Ovary (tissue), 9 donors: Measurements from ENCODE around the gene NRXN3. TPM values are rescaled to one million over a fixed set of nuclear protein-coding genes. Genes with fewer than 3 reads are reported as not detected.

ENCODE experiments used
- DNase-seq, 5 donors: peaks; one replicate each; pipeline ENCODE4 v3.0.0-alpha.2; 2019 to 2020
- H3K27ac ChIP-seq, 2 donors: fragments of 200-600 bp; one replicate each; pipeline versions ENCODE4 v1.5.1 to v1.8.0; 2019 to 2022
- H3K27me3 ChIP-seq: fragments of 200-600 bp; one replicate; pipeline ENCODE4 v1.8.0; 2022
- H3K36me3 ChIP-seq: fragments of 200-600 bp; sonication (generic); one replicate; pipeline ENCODE4 v1.5.1; 2019
- H3K4me1 ChIP-seq: one replicate; pipeline ENCODE4 v1.8.1; 2013; ENCODE audit warnings: mild to moderate bottlenecking, moderate library complexity; ENCODE audit not compliant: insufficient read depth
- H3K4me3 ChIP-seq: fragments of 200-600 bp; sonication (generic); one replicate; pipeline ENCODE4 v1.5.1; 2017
- H3K9me3 ChIP-seq, 2 donors: fragments of 200-600 bp in 1 of 2; sonication (generic) in 1 of 2; one replicate each; pipeline versions ENCODE4 v1.5.1 to v1.8.1; 2013 to 2019; ENCODE audit warnings: mild to moderate bottlenecking in 1 of 2, moderate library complexity in 1 of 2
- EP300 ChIP-seq: sonication (generic); formaldehyde crosslinking; IDR thresholded peaks from one replicate; pipeline ENCODE4 v1.6.1; 2017; ENCODE audit warnings: antibody characterized with exemption
- POLR2A ChIP-seq: fragments of 450-650 bp; IDR thresholded peaks from one replicate; pipeline ENCODE4 v1.6.1; 2017; ENCODE audit warnings: antibody characterized with exemption, mild to moderate bottlenecking, moderate library complexity
- WGBS, 3 donors: extraction: QIAGEN DNeasy Blood & Tissue Kit in 1 of 3; methylation state at CpG; one replicate each; pipeline versions ENCODE4 v1.1.5 to v1.1.7; 2013 to 2017; 5-methylcytosine and 5-hydroxymethylcytosine counted together
- intact Hi-C, 4 donors: fragments of 100-400 bp; cut with DNase I; formaldehyde crosslinking; loops; one replicate each; pipeline versions ENCODE4 v1.11.0 to v1.15.1; 2022 to 2023
- polyA plus RNA-seq, 2 donors: library from polyadenylated mRNA; stranded (reverse); fragments of 200-250 nt in 1 of 2; fragments of 350-450 nt in 1 of 2; fragmentation: Illumina TruSeq in 1 of 2; extraction: RNeasy Lipid Tissue Mini Kit (QIAGEN cat#74804) in 1 of 2; gene quantifications; one replicate each; pipeline ENCODE4 v1.2.3, GENCODE V29; 2013 to 2014
- total RNA-seq, 7 donors: library from RNA; depleted of rRNA in 2 of 7; stranded (reverse); fragments of >200 nt in 2 of 7; fragmentation: NEBNext Ultra II Directional in 3 of 7; extraction: Animal tissue kit (Norgen Biotek cat#: 25700) in 3 of 7; gene quantifications; one replicate each; pipeline versions ENCODE4 v1.1.0 to v1.2.4, GENCODE V29; 2016 to 2023
- TF ChIP-seq, protein P1 (sequence below), 3 donors: fragments of 450-650 bp in 2 of 3; fragments of 200-600 bp in 1 of 3; IDR thresholded peaks; one replicate each; pipeline versions ENCODE4 v1.5.1 to v1.8.0; 2016 to 2022; ENCODE audit warnings: antibody characterized with exemption in 3 of 3, mild to moderate bottlenecking in 1 of 3
- donor health status: DM: no; HTN: no; CAD: no; lungs with moderate emphysema.
- donor health status: DM: no; HTN: no; CAD: no.
- donor health status: Bipolar disorder and iron deficiency.
- donor health status: DM: yes; HTN: yes; CAD: no.
- donor health status: DM: no; HTN: no; CAD: no.
- donor health status: DM: yes; HTN: yes; CAD: no.

NRXN3 gene
- total and polyA plus RNA-seq, 9 donors, result 0.28 to 6.2 (median 0.82) TPM

DNA sequence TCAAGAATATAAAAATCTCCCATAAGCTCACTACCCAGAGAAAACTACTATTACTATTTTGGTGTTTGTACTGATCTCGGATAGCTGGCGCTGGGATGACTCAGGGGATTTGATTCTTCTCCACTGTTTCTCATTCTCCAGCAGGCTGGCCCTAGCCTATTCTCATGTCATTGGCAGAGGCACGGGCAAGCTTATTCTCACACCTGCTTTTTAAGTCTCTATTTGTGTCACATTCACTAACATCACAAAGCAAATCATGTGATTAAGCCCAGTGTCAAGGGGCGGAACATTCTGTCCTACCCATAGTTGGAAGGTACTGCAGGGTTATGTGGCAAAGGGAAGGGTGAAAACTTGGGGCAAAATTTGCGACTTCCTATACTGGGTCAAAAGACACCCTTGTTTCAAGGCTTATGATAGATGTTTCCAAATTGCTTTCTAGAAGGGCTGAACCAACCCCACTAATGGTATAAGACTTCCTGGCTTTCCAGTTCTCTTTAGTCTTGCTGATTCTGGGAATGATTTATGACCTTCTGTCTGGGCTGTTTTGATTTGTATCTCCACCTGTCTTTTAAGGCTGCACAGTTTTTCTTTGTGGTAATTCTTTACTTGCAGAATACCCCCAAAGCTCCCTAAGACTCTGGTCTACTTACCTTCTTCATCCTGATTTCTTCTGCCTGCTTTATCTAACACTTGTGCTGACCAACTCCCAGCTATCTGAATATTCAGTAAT is 406.4 kb downstream of the NRXN3 start:
- TF ChIP-seq, protein P1, sequence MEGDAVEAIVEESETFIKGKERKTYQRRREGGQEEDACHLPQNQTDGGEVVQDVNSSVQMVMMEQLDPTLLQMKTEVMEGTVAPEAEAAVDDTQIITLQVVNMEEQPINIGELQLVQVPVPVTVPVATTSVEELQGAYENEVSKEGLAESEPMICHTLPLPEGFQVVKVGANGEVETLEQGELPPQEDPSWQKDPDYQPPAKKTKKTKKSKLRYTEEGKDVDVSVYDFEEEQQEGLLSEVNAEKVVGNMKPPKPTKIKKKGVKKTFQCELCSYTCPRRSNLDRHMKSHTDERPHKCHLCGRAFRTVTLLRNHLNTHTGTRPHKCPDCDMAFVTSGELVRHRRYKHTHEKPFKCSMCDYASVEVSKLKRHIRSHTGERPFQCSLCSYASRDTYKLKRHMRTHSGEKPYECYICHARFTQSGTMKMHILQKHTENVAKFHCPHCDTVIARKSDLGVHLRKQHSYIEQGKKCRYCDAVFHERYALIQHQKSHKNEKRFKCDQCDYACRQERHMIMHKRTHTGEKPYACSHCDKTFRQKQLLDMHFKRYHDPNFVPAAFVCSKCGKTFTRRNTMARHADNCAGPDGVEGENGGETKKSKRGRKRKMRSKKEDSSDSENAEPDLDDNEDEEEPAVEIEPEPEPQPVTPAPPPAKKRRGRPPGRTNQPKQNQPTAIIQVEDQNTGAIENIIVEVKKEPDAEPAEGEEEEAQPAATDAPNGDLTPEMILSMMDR (IDR thresholded peaks at IDR 0.05), result no peak
- no peak for TF ChIP-seq POLR2A
- no peak for TF ChIP-seq EP300
- intact Hi-C loops, result no loop called here
- Histone ChIP-seq H3K4me1 (no peaks in the 10 kb centered on the region), H3K9me3 (no peaks in the 10 kb centered on the region), H3K36me3 (no peaks in the 10 kb centered on the region), H3K4me3 (no peak overlapping the region), H3K27ac (no peak overlapping the region), H3K27me3 (no peaks in the 10 kb centered on the region)
- 67 to 82% (median 80%) methylated on average over 5 of the region's 5 CpGs for WGBS, 3 donors
- no peak for DNase-seq

DNA sequence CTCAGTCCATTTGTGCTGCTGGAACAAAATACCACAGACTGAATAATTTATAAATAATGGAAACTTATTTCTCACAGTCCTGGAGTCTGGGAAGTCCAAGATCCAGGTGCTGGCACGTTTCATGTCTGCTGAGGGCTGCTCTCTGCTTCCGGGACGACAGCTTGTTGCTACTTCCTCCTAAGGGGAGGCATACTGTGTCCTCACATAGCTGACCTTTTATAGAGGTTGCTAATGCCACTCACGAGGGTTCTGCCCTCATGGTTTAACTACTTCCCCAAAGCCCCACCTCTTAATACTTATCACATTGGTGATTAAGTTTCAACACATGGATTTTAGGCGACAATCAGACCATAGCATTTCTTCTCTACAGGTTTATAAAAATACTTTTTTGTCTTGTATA is 411.1 kb downstream of the NRXN3 start:
- TF ChIP-seq, protein P1 (IDR thresholded peaks at IDR 0.05), result no peak
- TF ChIP-seq EP300 (no peak), POLR2A (no peak)
- no peak for DNase-seq
- no peaks in the 10 kb centered on the region for H3K27me3 ChIP-seq
- no peaks in the 10 kb centered on the region for H3K4me1 ChIP-seq
- intact Hi-C loops, result no loop called here
- no peak overlapping the region for H3K4me3 ChIP-seq
- WGBS, 3 donors, result 34 to 47% (median 34%) methylated on average over 5 of the region's 5 CpGs
- H3K9me3 ChIP-seq, result no peaks in the 10 kb centered on the region
- no peaks in the 10 kb centered on the region for H3K36me3 ChIP-seq
- H3K27ac ChIP-seq, result no peak overlapping the region

DNA sequence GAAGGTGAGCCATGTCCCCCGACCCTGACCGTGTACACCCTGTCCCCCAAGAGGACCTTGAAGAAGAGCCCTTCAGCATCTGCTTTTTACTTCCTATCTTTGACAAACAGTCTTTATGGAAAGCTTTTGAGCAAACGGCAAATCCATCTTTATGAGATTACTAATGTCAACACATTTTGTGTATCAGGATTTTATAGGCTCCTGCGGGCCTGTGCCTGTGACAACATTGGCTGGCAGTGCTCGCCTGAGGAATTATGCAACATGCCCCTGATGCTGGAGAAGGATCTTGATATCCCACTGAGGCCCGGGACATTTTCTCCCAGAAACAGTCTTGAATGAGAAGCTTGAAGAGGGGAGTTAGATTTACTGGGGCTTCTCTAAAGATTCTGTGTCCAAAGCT is 416.5 kb downstream of the NRXN3 start:
- Histone ChIP-seq H3K4me1 (no peaks in the 10 kb centered on the region), H3K9me3 (no peaks in the 10 kb centered on the region), H3K36me3 (no peaks in the 10 kb centered on the region), H3K4me3 (no peak overlapping the region), H3K27ac (no peak overlapping the region), H3K27me3 (no peaks in the 10 kb centered on the region)
- 72 to 84% (median 82%) methylated on average over 6 of the region's 6 CpGs for WGBS, 3 donors
- DNase-seq, result no peak
- TF ChIP-seq, protein P1 (IDR thresholded peaks at IDR 0.05), result no peak
- TF ChIP-seq EP300 (no peak), POLR2A (no peak)
- intact Hi-C loops, result no loop called here

DNA sequence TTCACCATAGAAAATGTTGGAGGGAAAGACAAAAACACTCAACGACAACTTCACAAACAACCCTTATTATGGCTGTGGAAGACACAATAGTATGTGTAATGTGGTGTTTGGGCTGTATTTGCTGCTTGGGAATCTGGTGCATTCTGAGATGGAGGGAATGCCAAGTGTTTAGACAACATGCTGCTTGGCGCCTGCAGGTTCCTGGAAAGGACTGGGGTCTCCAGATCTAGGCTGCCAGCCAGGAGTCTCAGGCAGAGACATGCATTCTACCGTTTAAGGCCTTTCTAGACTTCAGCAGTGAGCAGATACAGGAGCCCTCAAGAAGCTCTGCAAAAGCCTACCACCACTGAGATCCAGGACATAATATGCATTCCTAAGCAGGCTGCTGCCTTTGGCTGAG is 418.7 kb downstream of the NRXN3 start:
- 55 to 76% (median 66%) methylated on average over 3 of the region's 3 CpGs for WGBS, 3 donors
- no peaks in the 10 kb centered on the region for H3K36me3 ChIP-seq
- H3K27me3 ChIP-seq, result no peaks in the 10 kb centered on the region
- intact Hi-C loops, result no loop called here
- H3K27ac ChIP-seq, result no peak overlapping the region
- H3K4me3 ChIP-seq, result no peak overlapping the region
- TF ChIP-seq, protein P1 (IDR thresholded peaks at IDR 0.05), result no peak
- TF ChIP-seq POLR2A (no peak), EP300 (no peak)
- H3K9me3 ChIP-seq, result no peaks in the 10 kb centered on the region
- no peaks in the 10 kb centered on the region for H3K4me1 ChIP-seq
- no peak for DNase-seq
